HG03060 (cell line): Measurements from ENCODE around the gene PUS1.
"Not testable (repeated sequence)": the region's sequence is repeated elsewhere in the genome, so short reads cannot be mapped to it uniquely, and the experiment has no call there.

Experiments
- ATAC-seq: cut with Tn5 transposase; IDR thresholded peaks from one replicate; pipeline ENCODE4 v1.9.1; 2021; ENCODE audit warnings: low read depth, moderate number of reproducible peaks; ENCODE audit not compliant: unreplicated experiment

Gene PUS1

DNA sequence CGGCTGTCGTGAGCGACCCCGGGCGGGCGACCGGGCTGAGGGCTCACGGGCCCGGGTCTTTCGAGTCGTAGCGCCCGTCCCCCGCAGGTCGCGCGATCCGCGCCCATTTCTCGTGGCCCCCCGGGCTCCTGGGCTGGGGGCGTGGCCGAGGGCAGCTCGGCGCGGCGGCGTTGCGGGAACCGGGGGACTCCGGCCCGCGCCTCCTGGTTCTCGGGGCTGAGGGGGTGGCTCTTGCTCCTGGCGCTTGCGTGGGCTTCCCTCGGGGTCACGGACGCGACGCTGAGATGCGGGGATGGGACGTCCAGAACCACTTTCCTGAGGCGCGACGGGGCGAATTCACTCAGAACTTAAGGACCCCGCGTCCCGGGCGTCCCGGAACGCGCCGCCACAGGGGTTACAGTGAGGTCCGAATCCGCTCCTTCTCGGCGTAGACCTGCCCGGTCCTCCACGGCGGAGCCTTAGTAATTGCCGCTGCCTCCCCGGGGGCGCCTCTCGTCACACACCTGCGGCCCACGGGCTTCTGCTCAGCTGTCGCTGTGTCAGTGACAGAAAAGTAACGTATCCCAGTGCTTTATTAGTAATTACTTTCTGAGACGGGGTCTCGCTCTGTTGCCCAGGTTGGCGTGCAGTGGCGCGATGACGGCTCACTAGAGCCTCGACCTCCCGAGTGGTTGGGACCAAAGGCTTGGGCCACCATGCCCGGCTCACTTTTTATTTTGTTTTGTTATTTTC, 21.3 kb downstream of the PUS1 start:
- peak; percentile 17 for ATAC-seq

DNA sequence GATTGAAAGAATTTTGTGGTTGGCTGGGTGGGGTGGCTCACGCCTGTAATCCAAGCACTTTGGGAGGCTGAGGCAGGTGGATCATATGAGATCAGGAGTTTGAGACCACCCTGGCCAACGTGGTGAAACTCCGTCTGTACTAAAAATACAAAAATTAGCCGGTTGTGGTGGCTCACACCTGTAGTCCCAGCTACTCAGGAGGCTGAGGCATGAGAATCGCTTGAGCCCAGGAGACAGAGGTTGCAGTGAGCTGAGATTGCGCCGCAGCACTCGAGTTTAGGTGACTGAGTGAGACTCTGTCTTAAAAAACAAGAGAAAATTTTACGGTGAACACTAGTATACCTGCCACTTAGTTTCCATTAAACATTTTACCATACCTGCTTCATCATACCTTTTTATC, 24.7 kb downstream of the PUS1 start:
- not testable (repeated sequence) for ATAC-seq

DNA sequence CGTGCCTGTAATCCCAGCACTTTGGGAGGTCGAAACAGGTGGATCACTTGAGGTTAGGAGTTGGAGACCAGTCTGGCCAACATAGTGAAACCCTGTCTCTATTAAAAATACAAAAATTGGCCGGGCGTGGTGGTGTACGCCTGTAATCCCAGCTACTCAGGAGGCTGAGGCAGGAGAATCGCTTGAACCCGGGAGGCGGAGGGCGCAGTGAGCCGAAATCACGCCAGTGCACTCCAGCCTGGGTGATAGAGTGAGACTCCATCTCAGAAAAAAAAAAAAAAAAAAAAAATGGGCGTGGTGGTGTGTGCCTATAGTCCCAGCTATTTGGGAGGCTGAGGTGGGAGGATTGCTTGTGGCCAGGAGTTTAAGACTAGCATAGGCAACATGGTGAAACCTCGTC, 25.4 kb downstream of the PUS1 start:
- ATAC-seq, result not testable (repeated sequence)

DNA sequence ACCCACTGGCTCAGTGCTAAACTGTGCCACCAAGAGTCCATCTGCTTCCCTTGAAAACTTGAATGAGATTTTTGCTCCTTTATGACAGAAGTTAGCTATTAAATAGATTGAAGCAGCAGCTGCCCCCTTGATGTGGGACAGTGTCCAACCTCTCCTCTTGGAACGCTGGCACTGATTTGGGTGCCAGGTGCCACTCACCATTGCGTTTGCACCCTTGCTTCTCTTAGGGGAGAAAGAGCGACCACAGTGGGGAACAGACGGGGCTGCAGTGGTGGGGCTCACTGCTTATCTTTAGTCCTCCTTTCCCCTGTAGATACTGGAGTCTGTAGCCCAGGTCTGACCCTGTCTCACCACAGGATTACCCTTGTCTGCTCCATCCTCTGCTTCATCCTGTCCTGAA, 30.0 kb downstream of the PUS1 start:
- ATAC-seq, result no peak

DNA sequence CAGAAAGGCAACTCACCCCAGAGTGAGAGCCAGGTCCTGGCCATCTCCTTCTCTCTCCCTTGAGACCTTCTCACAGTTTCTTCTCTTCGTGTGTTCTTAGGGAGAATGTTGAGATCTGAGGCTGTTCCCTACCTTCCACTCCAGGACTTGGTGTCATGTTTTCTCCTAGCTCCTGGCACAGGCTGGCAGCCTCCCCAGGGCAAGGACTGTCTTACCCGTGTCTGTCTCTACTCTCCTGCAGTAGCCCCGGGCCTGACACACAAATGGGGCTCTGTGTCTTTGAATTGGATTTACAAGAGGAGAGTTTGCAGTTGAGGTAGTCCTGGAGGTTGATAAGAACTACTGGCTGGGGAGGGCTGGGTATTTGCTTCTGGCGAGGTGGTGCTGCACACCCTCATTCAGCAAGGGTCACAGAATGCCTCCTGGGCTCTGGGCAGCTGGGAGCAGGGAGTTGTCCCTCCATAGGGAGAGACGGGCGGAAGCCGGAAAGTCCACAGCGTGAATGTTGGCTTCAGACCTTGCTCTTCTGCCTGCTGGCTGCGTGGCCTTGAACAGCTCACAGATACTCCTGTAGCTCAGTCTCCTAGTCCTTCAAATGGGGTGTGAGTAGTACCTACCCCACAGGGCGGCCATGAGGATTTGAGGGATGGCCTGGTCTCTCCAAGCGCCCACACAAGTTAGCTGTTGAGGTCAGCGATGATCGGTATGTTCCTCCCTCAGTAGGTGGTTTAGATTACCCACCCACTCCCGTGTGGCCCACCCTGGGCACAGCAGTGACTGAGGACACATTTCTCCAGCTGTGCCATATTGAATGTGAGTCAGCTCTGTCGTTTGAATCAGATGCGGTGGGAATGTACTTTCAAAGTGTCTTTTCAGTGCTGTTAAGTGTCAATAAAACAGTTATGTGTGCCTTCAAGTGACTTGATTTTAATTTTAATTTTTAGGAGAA, 30.8 kb downstream of the PUS1 start:
- ATAC-seq, result no peak

DNA sequence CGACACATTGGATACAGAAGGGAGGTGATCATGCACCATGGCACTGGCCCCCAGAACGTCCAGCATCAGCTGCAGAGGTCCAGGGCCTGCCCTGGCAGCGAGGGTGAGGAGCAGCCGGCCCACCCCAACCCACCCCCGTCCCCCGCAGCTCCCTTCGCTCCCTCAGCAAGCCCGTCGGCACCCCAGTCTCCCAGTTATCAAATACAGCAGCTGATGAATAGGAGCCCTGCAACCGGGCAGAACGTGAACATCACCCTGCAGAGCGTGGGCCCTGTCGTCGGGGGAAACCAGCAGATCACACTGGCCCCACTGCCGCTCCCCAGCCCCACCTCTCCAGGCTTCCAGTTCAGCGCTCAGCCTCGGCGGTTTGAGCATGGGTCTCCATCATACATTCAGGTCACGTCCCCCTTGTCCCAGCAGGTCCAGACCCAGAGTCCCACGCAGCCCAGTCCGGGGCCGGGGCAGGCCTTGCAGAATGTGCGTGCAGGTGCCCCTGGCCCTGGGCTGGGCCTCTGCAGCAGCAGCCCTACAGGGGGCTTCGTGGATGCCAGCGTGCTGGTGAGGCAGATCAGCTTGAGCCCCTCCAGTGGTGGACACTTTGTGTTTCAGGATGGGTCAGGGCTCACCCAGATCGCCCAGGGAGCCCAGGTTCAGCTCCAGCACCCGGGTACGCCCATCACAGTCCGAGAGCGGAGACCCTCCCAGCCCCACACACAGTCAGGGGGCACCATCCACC, 31.7 kb downstream of the PUS1 start:
- ATAC-seq, result not testable (repeated sequence)

DNA sequence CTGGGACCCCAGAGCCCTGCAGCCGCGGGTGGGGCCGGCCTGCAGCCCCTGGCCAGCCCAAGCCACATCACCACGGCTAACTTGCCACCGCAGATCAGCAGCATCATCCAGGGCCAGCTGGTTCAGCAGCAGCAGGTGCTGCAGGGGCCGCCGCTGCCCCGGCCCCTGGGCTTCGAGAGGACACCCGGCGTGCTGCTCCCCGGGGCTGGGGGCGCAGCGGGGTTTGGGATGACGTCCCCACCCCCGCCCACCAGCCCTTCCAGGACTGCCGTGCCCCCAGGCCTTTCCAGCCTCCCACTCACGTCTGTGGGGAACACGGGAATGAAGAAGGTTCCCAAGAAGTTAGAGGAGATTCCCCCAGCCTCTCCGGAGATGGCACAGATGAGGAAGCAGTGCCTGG, 32.3 kb downstream of the PUS1 start:
- not testable (repeated sequence) for ATAC-seq

DNA sequence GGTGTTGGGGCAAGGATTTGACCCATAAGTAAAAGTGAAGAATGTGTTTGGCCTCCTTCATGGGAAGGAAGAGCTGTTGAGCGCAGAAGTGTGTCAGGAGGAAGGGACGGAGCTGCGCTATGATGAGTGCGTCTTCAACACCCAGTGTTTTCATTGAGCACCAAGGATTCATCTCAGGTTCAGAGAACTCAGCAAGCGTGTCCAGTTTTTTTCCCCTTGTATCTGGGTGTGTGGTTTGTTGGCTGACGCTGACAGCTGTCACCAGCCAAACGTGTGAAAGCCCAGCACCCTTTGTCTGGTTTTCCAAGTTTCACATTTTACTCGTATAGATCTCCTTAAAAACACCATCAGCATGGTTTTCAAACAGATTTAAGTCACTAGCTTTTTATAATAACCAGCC, 33.0 kb downstream of the PUS1 start:
- no peak for ATAC-seq

DNA sequence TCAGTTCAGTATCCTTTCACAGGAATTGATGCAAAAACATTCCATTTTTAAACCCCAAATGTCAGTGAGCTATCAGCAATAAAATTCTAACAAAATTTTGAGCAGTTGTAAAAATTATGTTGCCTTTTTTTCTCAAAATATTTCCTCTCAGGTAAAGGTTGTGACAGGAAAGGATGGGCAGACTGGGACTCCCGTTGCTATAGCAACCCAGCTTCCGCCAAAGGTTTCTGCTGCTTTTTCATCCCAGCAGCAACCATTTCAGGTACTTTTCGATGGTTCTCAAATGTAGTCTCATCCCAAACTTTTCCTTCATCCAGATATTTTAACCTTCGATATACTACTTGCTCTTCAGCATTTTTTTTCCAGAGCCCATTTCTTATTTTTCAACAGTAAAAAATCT, 34.3 kb downstream of the PUS1 start:
- no peak for ATAC-seq

DNA sequence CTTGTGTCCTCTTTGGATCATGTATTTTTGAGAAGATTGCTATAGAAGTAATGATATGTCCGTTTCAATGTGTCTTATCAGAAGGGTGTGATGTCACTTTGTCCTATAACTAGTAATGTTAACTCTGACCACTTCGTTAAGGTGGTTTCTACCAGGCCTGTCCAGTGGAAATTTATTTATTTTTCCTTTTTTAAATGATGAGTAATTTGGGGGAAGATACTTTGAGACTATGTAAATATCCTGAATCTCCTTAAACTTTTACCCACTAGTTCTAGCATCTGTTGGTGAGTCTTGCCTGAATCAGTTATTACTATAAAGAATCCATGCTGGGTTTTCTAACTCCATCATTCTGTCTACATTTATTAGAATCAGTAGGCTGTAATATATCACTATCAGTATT, 36.0 kb downstream of the PUS1 start:
- ATAC-seq, result no peak

DNA sequence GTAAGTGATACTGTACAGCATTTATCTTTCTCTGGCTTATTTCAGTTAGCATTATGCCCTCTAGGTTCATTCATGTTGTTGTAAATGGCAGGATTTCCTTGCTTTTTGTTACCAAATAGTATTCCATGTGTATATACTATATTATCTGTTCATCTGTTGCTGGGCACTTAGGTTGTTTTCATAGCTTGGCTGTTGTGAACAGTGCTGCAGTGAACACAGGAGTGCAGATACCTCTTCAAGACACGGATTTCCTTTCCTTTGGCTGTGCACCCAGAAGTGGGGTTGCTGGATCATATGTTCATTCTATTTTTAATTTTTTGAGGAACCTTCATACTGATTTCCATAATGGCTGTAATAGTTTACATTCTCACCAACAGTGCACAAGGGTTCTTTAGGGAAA, 42.1 kb downstream of the PUS1 start:
- ATAC-seq, result no peak

DNA sequence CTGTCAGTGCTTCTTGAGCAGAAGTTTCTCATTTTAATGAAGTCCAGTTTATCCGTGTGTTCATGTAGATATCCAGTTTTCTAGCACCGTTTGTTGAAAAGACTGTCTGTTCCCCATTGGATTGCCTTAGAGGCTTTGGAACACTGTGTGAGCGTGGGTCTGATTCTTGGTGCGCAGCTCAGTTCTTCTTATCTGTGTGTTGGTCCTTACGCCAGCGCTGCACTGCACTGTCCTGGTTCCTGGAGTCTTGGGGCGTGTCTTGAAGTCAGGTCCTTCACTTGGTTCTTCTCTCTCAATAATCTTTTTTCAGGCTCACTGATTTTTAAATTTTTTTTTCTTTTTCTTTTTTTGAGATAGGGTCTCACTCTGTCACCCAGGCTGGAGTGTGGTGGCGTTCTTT, 46.2 kb downstream of the PUS1 start:
- no peak for ATAC-seq

DNA sequence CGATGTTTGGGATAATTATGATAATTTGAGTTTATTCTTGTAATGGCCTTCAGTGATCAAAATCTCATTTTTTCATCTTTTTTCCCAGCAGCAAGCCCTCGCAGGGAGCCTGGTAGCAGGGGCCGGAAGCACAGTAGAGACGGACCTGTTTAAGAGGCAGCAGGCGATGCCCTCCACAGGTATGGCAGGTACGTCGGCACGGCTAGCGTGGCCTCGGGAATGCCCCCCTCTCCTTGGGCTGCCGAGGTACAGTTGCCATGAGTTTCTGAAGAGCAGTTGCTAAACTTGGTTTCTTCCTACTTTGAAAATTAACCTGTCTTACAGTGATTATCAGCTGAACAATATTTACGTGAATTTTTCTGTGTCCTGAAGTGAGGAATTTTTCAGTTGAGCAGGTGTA, 50.5 kb downstream of the PUS1 start:
- no peak for ATAC-seq

DNA sequence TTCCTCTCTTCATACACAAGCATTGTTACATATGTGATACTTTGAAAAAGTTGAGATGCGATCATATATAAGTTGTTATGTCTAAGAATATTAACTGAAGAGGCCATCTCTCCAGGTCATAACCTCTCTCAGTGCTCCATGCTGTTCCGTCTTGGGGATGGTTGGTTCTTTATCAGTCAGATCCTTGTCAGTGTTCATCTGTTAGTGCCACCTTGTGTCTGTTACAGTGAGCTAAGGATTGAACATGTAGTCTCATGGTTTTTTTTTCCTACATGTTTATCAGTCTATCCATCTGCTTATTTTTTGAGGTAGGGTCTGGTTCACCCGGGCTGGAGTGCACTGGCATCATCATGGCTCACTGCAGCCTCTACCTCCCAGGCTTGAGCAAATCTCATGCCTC, 51.2 kb downstream of the PUS1 start:
- no peak for ATAC-seq

DNA sequence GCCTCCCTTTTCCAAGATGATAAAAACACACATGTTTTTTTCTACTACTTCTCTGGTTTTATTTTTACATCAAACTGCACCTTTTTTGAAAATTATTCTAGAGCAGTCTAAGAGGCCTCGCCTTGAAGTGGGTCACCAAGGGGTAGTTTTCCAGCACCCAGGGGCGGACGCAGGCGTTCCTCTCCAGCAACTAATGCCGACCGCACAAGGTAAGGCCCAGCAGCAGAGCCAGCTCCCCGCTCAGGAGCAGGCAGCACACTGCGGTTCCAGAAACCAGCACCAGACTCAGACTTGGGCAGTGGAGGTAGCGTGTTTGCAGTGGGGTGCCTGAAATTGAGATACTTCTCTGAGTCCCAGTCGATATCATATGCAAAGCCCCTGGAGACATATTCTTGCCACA, 52.3 kb downstream of the PUS1 start:
- no peak for ATAC-seq

DNA sequence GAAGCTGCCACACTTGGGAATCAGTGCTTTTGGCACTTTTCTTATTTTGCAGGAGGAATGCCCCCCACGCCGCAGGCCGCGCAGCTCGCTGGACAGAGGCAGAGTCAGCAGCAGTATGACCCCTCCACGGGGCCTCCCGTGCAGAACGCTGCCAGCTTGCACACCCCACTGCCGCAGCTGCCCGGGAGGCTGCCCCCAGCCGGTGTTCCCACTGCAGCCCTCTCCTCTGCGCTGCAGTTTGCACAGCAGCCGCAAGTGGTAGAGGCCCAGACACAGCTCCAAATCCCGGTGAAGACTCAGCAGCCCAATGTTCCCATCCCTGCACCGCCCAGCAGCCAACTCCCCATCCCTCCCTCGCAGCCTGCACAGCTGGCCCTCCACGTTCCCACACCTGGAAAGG, 53.0 kb downstream of the PUS1 start:
- no peak for ATAC-seq

DNA sequence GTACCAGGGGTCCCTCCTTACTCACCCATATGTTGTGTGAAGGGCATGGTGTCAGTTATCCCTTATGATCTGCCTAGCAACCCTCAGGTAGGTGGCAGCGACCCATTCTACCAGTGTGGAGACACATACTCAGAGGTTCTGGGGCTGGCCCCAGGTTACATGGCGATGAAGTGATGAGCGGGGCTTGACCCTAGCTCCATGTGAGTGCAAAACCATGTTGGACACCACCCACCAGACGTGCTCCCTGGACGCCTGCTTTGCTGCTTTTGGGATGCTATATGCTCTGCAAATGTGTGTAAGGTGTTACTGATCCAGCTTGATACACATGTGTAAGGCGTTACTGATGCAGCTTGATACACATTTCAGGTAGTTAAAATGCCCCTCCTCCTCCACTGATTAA, 54.0 kb downstream of the PUS1 start:
- ATAC-seq, result no peak

DNA sequence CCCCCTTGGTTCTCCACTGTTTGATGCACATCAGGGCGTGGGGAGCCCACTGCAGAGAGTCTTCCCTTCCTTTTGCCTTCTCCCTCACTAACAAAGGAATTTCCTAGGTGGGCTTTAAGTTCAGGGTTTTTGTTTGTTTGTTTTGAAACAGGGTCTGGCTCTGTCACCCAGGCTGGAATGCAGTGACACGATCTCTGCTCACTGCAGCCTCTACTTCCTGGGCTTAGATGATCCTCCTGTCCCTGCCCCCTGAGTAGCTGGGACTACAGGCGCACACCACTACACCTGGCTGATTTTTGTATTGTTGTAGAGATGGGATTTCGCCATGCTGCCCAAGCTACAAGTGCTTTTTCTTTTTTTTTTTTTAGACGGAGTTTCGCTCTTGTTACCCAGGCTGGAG, 54.5 kb downstream of the PUS1 start:
- no peak for ATAC-seq

DNA sequence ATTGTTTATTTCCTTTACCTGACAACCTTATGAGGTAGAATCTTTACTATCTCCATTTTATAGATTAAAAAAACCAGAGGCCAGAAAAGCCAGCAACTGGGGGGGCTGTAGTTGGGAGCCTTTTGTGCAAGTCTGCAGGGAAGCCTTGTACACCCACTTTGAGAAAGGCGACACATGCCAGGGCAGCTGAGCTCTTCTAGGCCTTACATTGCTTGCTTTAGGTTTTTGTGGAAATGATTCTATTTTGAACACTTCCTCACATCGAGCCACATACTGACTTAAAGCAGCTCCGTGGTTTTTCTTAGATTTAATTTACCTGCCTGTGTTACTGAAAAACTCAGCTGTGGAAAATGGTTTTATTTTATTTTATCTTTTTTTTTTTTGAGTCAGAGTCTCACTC, 55.3 kb downstream of the PUS1 start:
- ATAC-seq, result no peak

DNA sequence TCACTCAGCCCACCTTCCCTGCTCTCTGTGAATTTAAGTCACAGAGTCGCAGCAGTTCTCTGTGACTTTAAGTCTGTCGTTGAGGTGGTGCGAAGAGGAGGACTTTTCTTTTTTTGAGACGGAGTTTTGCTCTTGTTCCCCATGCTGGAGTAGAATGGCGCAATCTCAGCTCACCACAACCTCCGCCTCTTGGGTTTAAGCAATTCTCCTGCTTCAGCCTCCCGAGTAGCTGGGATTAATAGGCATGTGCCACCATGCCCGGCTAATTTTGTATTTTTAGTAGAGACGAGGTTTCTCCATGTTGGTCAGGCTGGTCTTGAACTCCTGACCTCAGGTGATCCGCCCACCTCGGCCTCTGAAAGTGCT, 56.4 kb downstream of the PUS1 start:
- not testable (repeated sequence) for ATAC-seq

DNA sequence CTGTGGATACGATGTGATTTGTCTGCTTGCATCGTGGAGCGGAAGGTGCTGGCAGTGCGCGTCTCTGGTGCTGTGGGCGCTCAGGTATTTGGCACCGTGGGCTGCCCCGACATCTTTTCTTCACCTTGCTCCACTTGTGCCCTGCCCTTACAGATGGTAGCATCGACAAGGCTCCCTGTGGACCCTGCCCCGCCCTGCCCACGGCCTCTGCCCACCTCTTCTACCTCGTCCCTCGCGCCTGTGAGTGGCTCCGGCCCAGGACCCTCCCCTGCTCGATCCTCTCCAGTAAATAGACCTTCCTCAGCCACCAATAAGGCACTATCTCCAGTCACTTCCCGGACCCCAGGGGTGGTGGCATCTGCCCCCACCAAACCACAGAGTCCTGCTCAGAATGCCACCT, 57.3 kb downstream of the PUS1 start:
- ATAC-seq, result no peak
